ENCODE data around the gene LAS1L. TPM values are rescaled to one million over a fixed set of nuclear protein-coding genes. Genes with fewer than 3 reads are reported as not detected.
A peak's percentile ranks its signal among the peaks of the same experiment; 100 is the strongest.
"Not testable (repeated sequence)": the region's sequence is repeated elsewhere in the genome, so short reads cannot be mapped to it uniquely, and the experiment has no call there.

The LAS1L gene
- total and polyA plus RNA-seq, 2 donors (not counting 1 experiment from before 2014, with no cell fraction given): 11.9 to 16.4 TPM

- Histone ChIP-seq H3K9me3 (ENCODE audit: control insufficient read depth, insufficient read depth, low read depth, low read length) (no peaks in the 10 kb centered on the region), H3K4me3 (replicated peaks in 1 of 4; ENCODE audit: control extremely low read depth in 1 of 4, insufficient read depth in 1 of 4, low read depth in 3 of 4, low read length in 4 of 4) (no peak overlapping the region), H2AFZ (ENCODE audit: low read length) (no peak overlapping the region), H3K27me3 (ENCODE audit: control insufficient read depth, insufficient read depth, low read length) (no peaks in the 10 kb centered on the region), H3K79me2 (ENCODE audit: control insufficient read depth, insufficient read depth, low read length) (no peaks in the 10 kb centered on the region), H3K9ac (ENCODE audit: insufficient read depth, low read length) (no peak overlapping the region), H3K4me2 (ENCODE audit: extremely low read depth, insufficient read depth, low read length) (no peak overlapping the region), H4K20me1 (ENCODE audit: control insufficient read depth, extremely low read depth, insufficient read depth, low read length) (no peaks in the 10 kb centered on the region), H3K36me3 (ENCODE audit: control insufficient read depth, insufficient read depth, low read length) (no peaks in the 10 kb centered on the region), H3K4me1 (ENCODE audit: control insufficient read depth, extremely low read depth, insufficient read depth, low read length) (no peaks in the 10 kb centered on the region), H3K27ac (ENCODE audit: insufficient read depth, low read length) (no peak overlapping the region)
- DNase-seq (ENCODE audit: low read depth in 2 of 2): no peak
- TF ChIP-seq CTCF (conservative IDR thresholded peaks at IDR 0.05 in 1 of 2, IDR thresholded peaks at IDR 0.05 in 1 of 2; ENCODE audit: low read depth in 1 of 2, low read length in 2 of 2): no peak
- no peak for TF ChIP-seq EZH2 (IDR thresholded peaks at IDR 0.05; ENCODE audit: low read length, missing control alignments)
Observed at GRCh38 chrX:65491620-65492019, 43.0 kb downstream of the LAS1L start.

GRCh38 chrX:65488495-65488894, 46.1 kb downstream of the LAS1L start:
- H3K79me2 ChIP-seq (ENCODE audit: control insufficient read depth, insufficient read depth, low read length): no peaks in the 10 kb centered on the region
- H3K4me1 ChIP-seq (ENCODE audit: control insufficient read depth, extremely low read depth, insufficient read depth, low read length): no peaks in the 10 kb centered on the region
- no peak overlapping the region for H3K4me3 ChIP-seq (replicated peaks in 1 of 4; ENCODE audit: control extremely low read depth in 1 of 4, insufficient read depth in 1 of 4, low read depth in 3 of 4, low read length in 4 of 4)
- peak in 1 of 2 donors; percentile 1 for DNase-seq (ENCODE audit: low read depth in 2 of 2)
- TF ChIP-seq CTCF (conservative IDR thresholded peaks at IDR 0.05 in 1 of 2, IDR thresholded peaks at IDR 0.05 in 1 of 2; ENCODE audit: low read depth in 1 of 2, low read length in 2 of 2): no peak
- TF ChIP-seq EZH2 (IDR thresholded peaks at IDR 0.05; ENCODE audit: low read length, missing control alignments): no peak
- H3K27me3 ChIP-seq (ENCODE audit: control insufficient read depth, insufficient read depth, low read length): no peaks in the 10 kb centered on the region
- no peaks in the 10 kb centered on the region for H3K9me3 ChIP-seq (ENCODE audit: control insufficient read depth, insufficient read depth, low read depth, low read length)
- no peaks in the 10 kb centered on the region for H4K20me1 ChIP-seq (ENCODE audit: control insufficient read depth, extremely low read depth, insufficient read depth, low read length)
- no peaks in the 10 kb centered on the region for H3K36me3 ChIP-seq (ENCODE audit: control insufficient read depth, insufficient read depth, low read length)
- no peak overlapping the region for H2AFZ ChIP-seq (ENCODE audit: low read length)
- no peak overlapping the region for H3K4me2 ChIP-seq (ENCODE audit: extremely low read depth, insufficient read depth, low read length)
- no peak overlapping the region for H3K27ac ChIP-seq (ENCODE audit: insufficient read depth, low read length)
- no peak overlapping the region for H3K9ac ChIP-seq (ENCODE audit: insufficient read depth, low read length)

GRCh38 chrX:65480960-65481359, 53.6 kb downstream of the LAS1L start:
- no peaks in the 10 kb centered on the region for H3K9me3 ChIP-seq (ENCODE audit: control insufficient read depth, insufficient read depth, low read depth, low read length)
- H2AFZ ChIP-seq (ENCODE audit: low read length): no peak overlapping the region
- no peaks in the 10 kb centered on the region for H4K20me1 ChIP-seq (ENCODE audit: control insufficient read depth, extremely low read depth, insufficient read depth, low read length)
- DNase-seq (ENCODE audit: low read depth in 2 of 2): no peak
- H3K27me3 ChIP-seq (ENCODE audit: control insufficient read depth, insufficient read depth, low read length): no peaks in the 10 kb centered on the region
- no peaks in the 10 kb centered on the region for H3K36me3 ChIP-seq (ENCODE audit: control insufficient read depth, insufficient read depth, low read length)
- no peak overlapping the region for H3K9ac ChIP-seq (ENCODE audit: insufficient read depth, low read length)
- no peaks in the 10 kb centered on the region for H3K4me1 ChIP-seq (ENCODE audit: control insufficient read depth, extremely low read depth, insufficient read depth, low read length)
- H3K4me3 ChIP-seq (replicated peaks in 1 of 4; ENCODE audit: control extremely low read depth in 1 of 4, insufficient read depth in 1 of 4, low read depth in 3 of 4, low read length in 4 of 4): no peak overlapping the region
- H3K27ac ChIP-seq (ENCODE audit: insufficient read depth, low read length): no peak overlapping the region
- H3K79me2 ChIP-seq (ENCODE audit: control insufficient read depth, insufficient read depth, low read length): no peaks in the 10 kb centered on the region
- TF ChIP-seq EZH2 (IDR thresholded peaks at IDR 0.05; ENCODE audit: low read length, missing control alignments): no peak
- no peak for TF ChIP-seq CTCF (conservative IDR thresholded peaks at IDR 0.05 in 1 of 2, IDR thresholded peaks at IDR 0.05 in 1 of 2; ENCODE audit: low read depth in 1 of 2, low read length in 2 of 2)
- no peak overlapping the region for H3K4me2 ChIP-seq (ENCODE audit: extremely low read depth, insufficient read depth, low read length)

- DNase-seq (ENCODE audit: low read depth in 2 of 2); H3K27ac ChIP-seq (ENCODE audit: insufficient read depth, low read length); H3K27me3 ChIP-seq (ENCODE audit: control insufficient read depth, insufficient read depth, low read length); H3K79me2 ChIP-seq (ENCODE audit: control insufficient read depth, insufficient read depth, low read length); H3K4me3 ChIP-seq (replicated peaks in 1 of 4; ENCODE audit: control extremely low read depth in 1 of 4, insufficient read depth in 1 of 4, low read depth in 3 of 4, low read length in 4 of 4); H3K4me2 ChIP-seq (ENCODE audit: extremely low read depth, insufficient read depth, low read length); H3K9me3 ChIP-seq (ENCODE audit: control insufficient read depth, insufficient read depth, low read depth, low read length); H3K9ac ChIP-seq (ENCODE audit: insufficient read depth, low read length); H3K36me3 ChIP-seq (ENCODE audit: control insufficient read depth, insufficient read depth, low read length); H4K20me1 ChIP-seq (ENCODE audit: control insufficient read depth, extremely low read depth, insufficient read depth, low read length); H2AFZ ChIP-seq (ENCODE audit: low read length); H3K4me1 ChIP-seq (ENCODE audit: control insufficient read depth, extremely low read depth, insufficient read depth, low read length): not testable (repeated sequence)
Observed at GRCh38 chrX:65479102-65479501, 55.5 kb downstream of the LAS1L start.
